Measurements from ENCODE around the gene PIGR.

Gene PIGR

DNA sequence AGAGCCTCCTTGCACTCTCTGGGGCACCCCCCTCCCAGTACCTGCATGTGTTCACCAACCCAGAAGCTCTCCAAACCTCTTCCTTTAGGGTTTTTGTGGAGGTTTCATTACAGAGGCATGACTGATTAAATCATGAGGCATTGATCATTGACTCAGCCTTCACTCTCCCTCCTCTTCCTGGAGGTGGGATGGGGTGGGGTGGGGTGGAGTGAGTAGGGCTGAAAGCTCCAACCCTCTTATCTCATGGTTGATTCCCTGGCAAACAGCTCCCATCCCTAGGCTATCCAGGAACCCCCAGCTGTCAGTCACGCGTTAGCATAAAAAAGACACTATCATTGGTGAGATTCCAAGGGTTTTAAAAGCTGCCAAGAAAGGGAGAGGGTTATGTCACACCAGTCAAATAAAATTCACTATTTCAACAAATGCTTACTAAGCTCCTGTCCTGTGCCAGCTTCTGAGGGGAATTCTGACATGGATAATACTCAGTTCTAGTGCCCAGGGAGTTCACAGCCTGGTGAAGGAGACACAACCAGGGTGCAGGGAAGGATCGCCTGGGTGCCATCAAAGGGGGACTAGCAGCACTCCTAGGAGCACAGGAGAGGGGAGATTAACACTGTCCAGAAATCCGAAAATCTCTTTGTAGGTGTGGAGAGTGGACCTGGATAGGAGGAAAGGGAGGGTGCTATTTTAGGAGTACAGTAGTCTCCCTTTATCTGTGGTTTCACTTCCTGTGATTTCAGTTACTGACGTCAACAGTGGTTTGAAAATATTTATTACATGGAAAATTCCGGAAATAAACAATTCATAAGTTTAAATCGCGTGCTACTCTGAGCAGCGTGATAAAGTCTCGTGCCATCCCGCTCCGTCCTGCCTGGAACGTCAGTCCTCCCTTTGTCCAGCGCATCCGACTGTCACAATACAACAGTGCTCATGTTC lies 55.9 kb downstream of the PIGR start:
- DNase-seq (ENCODE audit: low read depth), result no peak

GRCh38 chr1:206887701-206888100 lies 58.6 kb downstream of the PIGR start:
- DNase-seq (ENCODE audit: low read depth), result no peak

DNA sequence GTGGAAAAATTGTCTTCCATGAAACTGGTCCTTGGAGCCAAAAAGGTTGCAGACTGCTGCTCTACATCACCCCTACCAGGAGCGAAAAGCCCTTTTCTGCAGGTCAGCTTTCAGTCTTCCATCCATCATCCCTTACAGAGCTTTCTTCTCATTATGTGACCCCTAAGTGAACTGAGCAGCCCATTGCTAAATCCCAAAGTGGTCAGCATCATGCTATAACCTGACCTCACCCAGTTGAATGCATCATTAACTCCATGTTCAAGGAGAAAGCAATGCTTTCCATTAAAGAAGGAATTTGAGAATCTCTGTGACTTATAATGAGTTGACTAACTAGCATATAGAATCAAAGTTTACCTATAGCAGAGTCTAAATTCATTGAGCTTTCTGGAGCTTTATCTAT lies 59.4 kb downstream of the PIGR start:
- DNase-seq (ENCODE audit: low read depth), result no peak

DNA sequence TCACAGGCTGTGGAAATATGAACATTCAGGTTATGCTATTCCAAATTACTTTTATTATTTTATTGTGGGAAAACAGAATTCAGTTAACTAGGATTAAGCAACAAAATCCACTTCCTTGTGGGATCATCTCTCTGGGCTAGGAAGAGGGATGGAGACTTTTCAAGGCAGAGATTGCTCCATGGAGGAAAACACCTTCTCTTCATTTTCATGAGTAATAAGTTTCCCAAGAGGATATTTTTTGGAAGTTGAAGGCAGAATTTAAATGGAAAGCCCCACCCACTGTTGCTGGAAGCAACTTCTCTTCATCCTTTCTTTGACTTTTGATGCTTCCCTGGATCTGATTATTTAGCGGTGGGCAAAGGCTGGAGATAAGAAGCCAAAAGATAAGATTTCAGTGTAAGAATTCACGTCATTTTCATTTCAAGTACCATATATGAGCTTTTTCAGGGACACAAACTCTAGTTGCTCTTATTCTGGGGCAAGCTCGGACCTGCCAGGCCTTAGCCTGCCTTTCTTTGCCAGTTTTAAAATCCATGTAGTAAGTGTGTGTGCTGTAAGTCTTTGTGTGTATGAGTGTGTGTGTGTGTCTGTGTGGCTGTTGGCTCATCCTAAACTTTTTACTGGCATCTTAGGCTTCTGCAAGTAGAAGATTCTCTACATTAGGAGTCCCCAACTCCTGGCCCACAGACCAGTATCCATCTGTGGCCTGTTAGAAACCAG lies 60.8 kb downstream of the PIGR start:
- DNase-seq (ENCODE audit: low read depth), result no peak

DNA sequence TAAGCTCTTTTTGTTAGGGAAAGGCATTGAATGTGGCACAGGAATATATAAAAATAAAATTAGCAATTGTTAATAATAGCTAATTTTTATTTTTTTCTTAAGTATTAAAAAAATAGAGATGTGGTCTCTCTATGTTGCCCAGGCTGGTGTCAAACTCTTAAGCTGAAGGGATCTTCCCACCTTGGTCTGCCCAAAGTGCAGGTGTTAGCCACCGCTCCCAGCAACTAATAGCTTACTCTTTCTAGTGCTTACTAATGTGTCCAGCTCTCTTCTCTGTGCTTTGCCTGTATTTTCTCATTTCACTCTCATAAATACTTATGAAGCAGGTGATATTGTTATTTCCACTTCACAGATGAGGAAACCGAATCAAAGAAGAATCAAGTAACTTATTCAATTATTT lies 62.4 kb downstream of the PIGR start:
- DNase-seq (ENCODE audit: low read depth), result no peak

GRCh38 chr1:206883160-206883559 lies 63.1 kb downstream of the PIGR start:
- no peak for DNase-seq (ENCODE audit: low read depth)

- DNase-seq (ENCODE audit: low read depth), result no peak
Measured at GRCh38 chr1:206882555-206882954, 63.7 kb downstream of the PIGR start.

DNA sequence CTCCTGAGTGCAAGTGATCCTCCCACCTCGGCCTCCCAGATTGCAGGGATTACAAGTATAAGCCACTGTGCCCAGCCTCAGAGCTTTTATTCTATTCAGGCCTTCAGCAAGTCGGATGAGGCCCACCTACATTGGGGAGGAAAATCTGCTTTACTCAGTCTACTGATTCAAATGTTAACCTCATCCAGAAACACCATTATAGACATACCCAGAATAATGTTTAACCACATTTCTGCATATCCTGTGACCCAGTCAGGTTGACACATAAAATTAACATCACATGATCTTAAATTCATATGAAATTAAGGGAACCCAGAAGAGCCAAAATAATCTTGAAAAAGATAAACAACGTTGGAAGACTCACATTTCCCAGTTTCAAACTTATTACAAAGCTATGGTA lies 66.0 kb downstream of the PIGR start:
- DNase-seq (ENCODE audit: low read depth), result no peak

Data from activated T-cell treated with anti-CD3 and anti-CD28 coated beads for 48 hours (primary cell).